CD4-positive, alpha-beta T cell treated with Interleukin-10 for 1 hour (primary cell): ENCODE results near the gene VWA8.
A peak's percentile ranks its signal among the peaks of the same experiment; 100 is the strongest.
"Not testable (repeated sequence)": the region's sequence is repeated elsewhere in the genome, so short reads cannot be mapped to it uniquely, and the experiment has no call there.

Experiments used
- DNase-seq: peaks from one replicate; pipeline ENCODE4 v3.0.0-alpha.2; 2020

Gene VWA8

GRCh38 chr13:41546372-41547190, 414.3 kb downstream of the VWA8 start:
- DNase-seq = no peak

GRCh38 chr13:41545432-41545707, 415.5 kb downstream of the VWA8 start:
- no peak for DNase-seq

GRCh38 chr13:41543664-41544300, 417.1 kb downstream of the VWA8 start:
- DNase-seq = no peak

- DNase-seq = not testable (repeated sequence)
Observed at GRCh38 chr13:41542799-41543198, 418.1 kb downstream of the VWA8 start.

GRCh38 chr13:41542281-41542680, 418.6 kb downstream of the VWA8 start:
- no peak for DNase-seq

- no peak for DNase-seq
Observed at GRCh38 chr13:41541142-41541938, 419.6 kb downstream of the VWA8 start.

GRCh38 chr13:41540240-41540639, 420.7 kb downstream of the VWA8 start:
- DNase-seq = peak; percentile 36

- DNase-seq = no peak
Observed at GRCh38 chr13:41533266-41534052, 427.4 kb downstream of the VWA8 start.

GRCh38 chr13:41528021-41528420, 432.9 kb downstream of the VWA8 start:
- DNase-seq = no peak

GRCh38 chr13:41520660-41521630, 440.0 kb downstream of the VWA8 start:
- DNase-seq = no peak

- no peak for DNase-seq
Observed at GRCh38 chr13:41520016-41520659, 440.8 kb downstream of the VWA8 start.
